Lung (tissue), 12 donors: ENCODE results near the gene COL6A5. TPM values are rescaled to one million over a fixed set of nuclear protein-coding genes. Genes with fewer than 3 reads are reported as not detected.

Source experiments
- ATAC-seq: fragments of 200-7000 bp; cut with Tn5 transposase; one replicate; pipeline ENCODE4 v1.9.1; 2020; ENCODE audit warnings: moderate number of reproducible peaks; ENCODE audit not compliant: insufficient read depth, low FRiP score
- DNase-seq, 3 donors: peaks; one replicate each; pipeline ENCODE4 v3.0.0-alpha.2; 2013 to 2017
- H3K27ac ChIP-seq, 2 donors: one replicate each; pipeline ENCODE4 v1.5.1; 2013; ENCODE audit warnings: mild to moderate bottlenecking in 2 of 2, moderate library complexity in 2 of 2, control low read depth in 1 of 2, inconsistent platforms in 1 of 2, low read depth in 1 of 2, low read length in 1 of 2
- H3K27me3 ChIP-seq, 3 donors: one replicate each; pipeline ENCODE4 v1.5.1; 2013; ENCODE audit warnings: low read length in 2 of 3; ENCODE audit not compliant: control insufficient read depth in 3 of 3, insufficient read depth in 3 of 3
- H3K36me3 ChIP-seq, 4 donors: one replicate each; pipeline ENCODE4 v1.5.1; 2013; ENCODE audit warnings: low read length in 4 of 4, mild to moderate bottlenecking in 1 of 4, moderate library complexity in 1 of 4; ENCODE audit not compliant: control insufficient read depth in 4 of 4, insufficient read depth in 4 of 4
- H3K4me1 ChIP-seq, 5 donors: one replicate each; pipeline ENCODE4 v1.5.1; 2013; ENCODE audit warnings: low read length in 5 of 5, mild to moderate bottlenecking in 2 of 5, moderate library complexity in 1 of 5; ENCODE audit not compliant: control insufficient read depth in 5 of 5, insufficient read depth in 5 of 5
- H3K4me3 ChIP-seq: one replicate; pipeline ENCODE4 v1.5.1; 2013; ENCODE audit warnings: mild to moderate bottlenecking, control low read depth, moderate library complexity
- H3K9ac ChIP-seq, 2 donors: one replicate each; pipeline ENCODE4 v1.5.1; 2013; ENCODE audit warnings: low read length in 2 of 2, control low read depth in 1 of 2; ENCODE audit not compliant: insufficient read depth in 1 of 2
- H3K9me3 ChIP-seq, 4 donors: one replicate each; pipeline ENCODE4 v1.5.1; 2013; ENCODE audit warnings: low read length in 3 of 4, mild to moderate bottlenecking in 1 of 4, moderate library complexity in 1 of 4; ENCODE audit not compliant: control insufficient read depth in 4 of 4, insufficient read depth in 3 of 4
- WGBS, 2 donors: extraction: QIAGEN DNeasy Blood & Tissue Kit; methylation state at CpG; one replicate each; pipeline ENCODE4 v1.1.7; 2013; 5-methylcytosine and 5-hydroxymethylcytosine counted together
- polyA plus RNA-seq, 2 donors: library from polyadenylated mRNA; stranded (reverse); fragments of 200-250 nt; gene quantifications; one replicate each; pipeline ENCODE4 v1.2.1, GENCODE V29; 2013
- total RNA-seq, 2 donors: library from RNA; depleted of rRNA in 1 of 2; stranded (reverse); fragments of >200 nt in 1 of 2; gene quantifications; one replicate each; pipeline ENCODE4 v1.2.1, GENCODE V29; 2014 to 2021
- TF ChIP-seq, protein P1 (sequence below): IDR thresholded peaks from 2 replicates; pipeline ENCODE4 v1.5.1; 2012; ENCODE audit warnings: mild to moderate bottlenecking; ENCODE audit errors: control extremely low read depth, extremely low read depth
- donor health status: control.
- donor health status: control.
- donor health status: Bipolar disorder and iron deficiency.
- donor health status: healthy.
- donor health status: DM: yes; HTN: yes; CAD: no.

COL6A5 gene
- total and polyA plus RNA-seq, 4 donors = 0.90 to 9.4 (median 4.4) TPM

GRCh38 chr3:130514681-130515080 lies 169.2 kb downstream of the COL6A5 start:
- H3K27ac ChIP-seq = no peak overlapping the region
- TF ChIP-seq, protein P1, sequence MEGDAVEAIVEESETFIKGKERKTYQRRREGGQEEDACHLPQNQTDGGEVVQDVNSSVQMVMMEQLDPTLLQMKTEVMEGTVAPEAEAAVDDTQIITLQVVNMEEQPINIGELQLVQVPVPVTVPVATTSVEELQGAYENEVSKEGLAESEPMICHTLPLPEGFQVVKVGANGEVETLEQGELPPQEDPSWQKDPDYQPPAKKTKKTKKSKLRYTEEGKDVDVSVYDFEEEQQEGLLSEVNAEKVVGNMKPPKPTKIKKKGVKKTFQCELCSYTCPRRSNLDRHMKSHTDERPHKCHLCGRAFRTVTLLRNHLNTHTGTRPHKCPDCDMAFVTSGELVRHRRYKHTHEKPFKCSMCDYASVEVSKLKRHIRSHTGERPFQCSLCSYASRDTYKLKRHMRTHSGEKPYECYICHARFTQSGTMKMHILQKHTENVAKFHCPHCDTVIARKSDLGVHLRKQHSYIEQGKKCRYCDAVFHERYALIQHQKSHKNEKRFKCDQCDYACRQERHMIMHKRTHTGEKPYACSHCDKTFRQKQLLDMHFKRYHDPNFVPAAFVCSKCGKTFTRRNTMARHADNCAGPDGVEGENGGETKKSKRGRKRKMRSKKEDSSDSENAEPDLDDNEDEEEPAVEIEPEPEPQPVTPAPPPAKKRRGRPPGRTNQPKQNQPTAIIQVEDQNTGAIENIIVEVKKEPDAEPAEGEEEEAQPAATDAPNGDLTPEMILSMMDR = no peak
- peaks cover 0 to 6% (median under 1%) of the 10 kb centered on the region in 4 donors for H3K9me3 ChIP-seq
- H3K9ac ChIP-seq = no peak overlapping the region
- ATAC-seq (no peak), DNase-seq (peak in 1 of 3 donors; percentile 49)
- 52 to 86% methylated on average over 1 of the region's 1 CpG for WGBS, 2 donors
- H3K4me3 ChIP-seq = no peak overlapping the region
- H3K36me3 ChIP-seq = no peaks in the 10 kb centered on the region
- H3K4me1 ChIP-seq = peaks cover 0 to 11% (median 0%) of the 10 kb centered on the region in 5 donors
- H3K27me3 ChIP-seq = peaks cover 3 to 28% (median 5%) of the 10 kb centered on the region in 3 donors

- peaks cover 0 to 14% (median 0%) of the 10 kb centered on the region in 5 donors for H3K4me1 ChIP-seq
- no peaks in the 10 kb centered on the region for H3K36me3 ChIP-seq
- peaks cover 0 to 6% (median under 1%) of the 10 kb centered on the region in 4 donors for H3K9me3 ChIP-seq
- no peak overlapping the region for H3K4me3 ChIP-seq
- H3K27ac ChIP-seq = no peak overlapping the region
- TF ChIP-seq, protein P1 = no peak
- 82 to 83% methylated on average over 2 of the region's 2 CpGs for WGBS, 2 donors
- DNase-seq = no peak
- no peak for ATAC-seq
- H3K27me3 ChIP-seq = peaks cover 3 to 28% (median 5%) of the 10 kb centered on the region in 3 donors
- H3K9ac ChIP-seq = no peak overlapping the region
Observed at GRCh38 chr3:130515755-130516154, 170.3 kb downstream of the COL6A5 start.

DNA sequence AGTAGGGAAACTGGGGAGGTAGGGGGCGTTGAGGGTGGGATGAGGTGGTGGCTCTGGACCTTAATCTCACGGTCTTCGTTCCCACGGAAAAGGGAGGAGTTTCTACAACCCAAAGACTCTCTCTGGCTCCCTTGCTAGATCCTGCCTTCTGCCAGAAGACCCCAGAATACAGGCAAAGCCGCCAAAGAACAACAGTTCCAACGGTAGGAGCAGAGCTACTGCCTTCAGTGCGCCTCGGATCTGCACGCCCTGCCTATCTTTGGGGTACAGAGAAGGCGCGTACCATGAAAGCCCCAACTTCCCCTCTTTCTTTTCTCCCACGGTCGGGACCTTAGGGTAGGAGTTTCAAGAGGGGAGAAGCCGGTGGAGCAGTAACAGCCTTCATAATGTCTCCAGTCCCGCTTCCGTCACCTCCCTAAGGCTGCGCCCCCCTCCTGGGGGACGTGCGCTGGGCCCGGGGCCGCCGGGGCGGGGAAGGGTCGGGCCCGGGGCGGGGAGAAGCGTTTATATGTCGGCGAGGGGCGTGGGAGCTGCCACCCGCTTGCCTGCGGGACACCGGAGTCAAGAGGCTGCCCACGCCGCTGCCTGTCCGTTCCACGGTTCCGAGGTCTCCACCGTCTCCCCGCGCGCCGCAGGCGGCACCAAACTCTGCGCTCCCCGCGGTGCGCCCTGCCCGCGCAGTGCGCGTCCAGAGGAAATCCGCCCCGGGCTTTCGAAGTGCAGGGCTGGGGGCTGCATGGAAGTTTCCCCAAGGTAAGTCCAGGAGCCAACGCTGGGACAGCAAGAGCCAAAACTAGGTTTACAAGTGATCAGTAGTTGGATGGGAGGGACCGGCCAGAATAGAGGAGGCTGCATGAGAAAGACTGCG lies 171.4 kb downstream of the COL6A5 start, which contains the start of gene COL6A6:
COL6A6 (plus strand) TSS at position 533 of the 868 bp plus-strand sequence. CDS start 43,188 bp downstream, outside the sequence.
- TF ChIP-seq, protein P1 = no peak
- peaks cover 0 to 6% (median under 1%) of the 10 kb centered on the region in 4 donors for H3K9me3 ChIP-seq
- no peak for ATAC-seq
- H3K27ac ChIP-seq = peak within 1 kb of the TSS; percentile 3 to 5
- H3K4me1 ChIP-seq = peaks cover 0 to 14% (median 0%) of the 10 kb centered on the region in 5 donors
- 2 to 4% methylated on average over 56 to 58 of the region's 58 CpGs for WGBS, 2 donors
- no peak within 1 kb of the TSS for H3K4me3 ChIP-seq
- peaks cover 3 to 28% (median 5%) of the 10 kb centered on the region in 3 donors for H3K27me3 ChIP-seq
- DNase-seq = peak; percentile 42 to 65 (median 64)
- H3K9ac ChIP-seq = peak within 1 kb of the TSS; percentile 19 to 82
- no peaks in the 10 kb centered on the region for H3K36me3 ChIP-seq
